ENCODE results near the gene SCN2A. TPM values are rescaled to one million over a fixed set of nuclear protein-coding genes. Genes with fewer than 3 reads are reported as not detected.

SCN2A gene
- polyA plus RNA-seq (2011; rRNA removed) (0.05 and 0.07 TPM in 2 replicates), polyA minus RNA-seq (2011; rRNA and poly(A)+ RNA removed) (0.05 and 0.10 TPM in 2 replicates)

DNA sequence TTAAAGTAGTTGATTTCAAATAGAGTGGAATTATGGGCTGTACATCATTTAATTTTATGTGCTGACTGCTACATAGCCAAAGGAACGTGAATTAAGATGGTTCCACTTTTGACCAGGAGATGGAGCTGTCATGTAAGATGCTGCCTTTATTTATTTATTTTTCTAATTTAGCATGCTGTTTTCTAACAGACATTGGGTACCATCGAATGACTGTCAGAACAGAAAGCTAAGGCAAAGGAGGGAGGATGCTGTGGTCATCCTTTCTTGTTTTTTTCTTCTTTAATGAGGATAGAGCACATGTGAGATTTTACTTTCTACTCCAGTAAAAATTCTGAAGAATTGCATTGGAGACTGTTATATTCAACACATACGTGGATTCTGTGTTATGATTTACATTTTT, at the start of gene SCN2A:
TSS of gene SCN2A (plus strand) at position 185 of the 400 bp plus-strand sequence. CDS start 56,410 bp downstream, outside the sequence.
- ChIA-PET POLR2A (interaction anchor here (0.6 kb wide), 1 partner anchor 772 kb away, joined by 3 read pairs; no protein-coding TSS in a partner anchor), CTCF (interaction anchor here (0.7 to 1.5 kb wide), 4 partner anchors 9 to 222 kb away, joined by 3 to 5 read pairs (median 3); no protein-coding TSS in a partner anchor)
- Histone ChIP-seq H3K4me3 (ENCODE audit: low read depth, low read length) (no peak within 1 kb of the TSS), H3K27me3 (ENCODE audit: control insufficient read depth, insufficient read depth, low read length) (no peaks in the 10 kb centered on the region), H3K36me3 (ENCODE audit: control insufficient read depth, insufficient read depth, low read length) (no peaks in the 10 kb centered on the region)
- DNase-seq (ENCODE audit: low read depth) = peak; percentile 3
- TF ChIP-seq, protein P1, sequence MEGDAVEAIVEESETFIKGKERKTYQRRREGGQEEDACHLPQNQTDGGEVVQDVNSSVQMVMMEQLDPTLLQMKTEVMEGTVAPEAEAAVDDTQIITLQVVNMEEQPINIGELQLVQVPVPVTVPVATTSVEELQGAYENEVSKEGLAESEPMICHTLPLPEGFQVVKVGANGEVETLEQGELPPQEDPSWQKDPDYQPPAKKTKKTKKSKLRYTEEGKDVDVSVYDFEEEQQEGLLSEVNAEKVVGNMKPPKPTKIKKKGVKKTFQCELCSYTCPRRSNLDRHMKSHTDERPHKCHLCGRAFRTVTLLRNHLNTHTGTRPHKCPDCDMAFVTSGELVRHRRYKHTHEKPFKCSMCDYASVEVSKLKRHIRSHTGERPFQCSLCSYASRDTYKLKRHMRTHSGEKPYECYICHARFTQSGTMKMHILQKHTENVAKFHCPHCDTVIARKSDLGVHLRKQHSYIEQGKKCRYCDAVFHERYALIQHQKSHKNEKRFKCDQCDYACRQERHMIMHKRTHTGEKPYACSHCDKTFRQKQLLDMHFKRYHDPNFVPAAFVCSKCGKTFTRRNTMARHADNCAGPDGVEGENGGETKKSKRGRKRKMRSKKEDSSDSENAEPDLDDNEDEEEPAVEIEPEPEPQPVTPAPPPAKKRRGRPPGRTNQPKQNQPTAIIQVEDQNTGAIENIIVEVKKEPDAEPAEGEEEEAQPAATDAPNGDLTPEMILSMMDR (IDR thresholded peaks at IDR 0.05; ENCODE audit: insufficient read depth, low read depth, low read length) = peak; percentile 57

- no peak for DNase-seq (ENCODE audit: low read depth)
- ChIA-PET CTCF (interaction anchor here (1.0 to 1.3 kb wide), 2 partner anchors 9 to 19 kb away, joined by 3 to 4 read pairs; no protein-coding TSS in a partner anchor), POLR2A (no interaction called here)
- no peak overlapping the region for H3K4me3 ChIP-seq (ENCODE audit: low read depth, low read length)
- TF ChIP-seq, protein P1 (IDR thresholded peaks at IDR 0.05; ENCODE audit: insufficient read depth, low read depth, low read length) = no peak
- H3K27me3 ChIP-seq (ENCODE audit: control insufficient read depth, insufficient read depth, low read length) = no peaks in the 10 kb centered on the region
- no peaks in the 10 kb centered on the region for H3K36me3 ChIP-seq (ENCODE audit: control insufficient read depth, insufficient read depth, low read length)
These were observed 48.0 kb upstream of the SCN2A start for GRCh38 chr2:165191096-165191728.

DNA sequence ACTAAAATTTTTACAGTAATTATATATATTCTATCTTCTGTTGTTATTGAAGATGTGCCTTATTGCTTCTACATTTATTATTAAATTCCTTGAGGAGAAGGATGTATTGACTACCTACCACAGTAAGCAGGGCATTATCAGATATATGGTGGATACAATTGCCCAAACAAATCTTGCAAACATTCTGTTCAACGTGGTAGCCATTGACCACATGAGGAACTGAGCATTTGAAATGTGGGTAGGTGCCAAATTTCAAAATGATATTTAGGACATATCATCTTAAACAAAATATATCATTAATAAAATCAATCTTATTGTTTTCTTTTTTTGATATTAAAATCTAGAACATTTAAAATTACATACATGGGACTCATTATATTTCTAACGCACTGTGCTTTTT, 46.5 kb upstream of the SCN2A start:
- CTCF ChIA-PET = interaction anchor here (1.8 kb wide), 1 partner anchor 12 kb away, joined by 4 read pairs; the partner anchor contains the start of gene SCN3A
- no peak for DNase-seq (ENCODE audit: low read depth)

DNA sequence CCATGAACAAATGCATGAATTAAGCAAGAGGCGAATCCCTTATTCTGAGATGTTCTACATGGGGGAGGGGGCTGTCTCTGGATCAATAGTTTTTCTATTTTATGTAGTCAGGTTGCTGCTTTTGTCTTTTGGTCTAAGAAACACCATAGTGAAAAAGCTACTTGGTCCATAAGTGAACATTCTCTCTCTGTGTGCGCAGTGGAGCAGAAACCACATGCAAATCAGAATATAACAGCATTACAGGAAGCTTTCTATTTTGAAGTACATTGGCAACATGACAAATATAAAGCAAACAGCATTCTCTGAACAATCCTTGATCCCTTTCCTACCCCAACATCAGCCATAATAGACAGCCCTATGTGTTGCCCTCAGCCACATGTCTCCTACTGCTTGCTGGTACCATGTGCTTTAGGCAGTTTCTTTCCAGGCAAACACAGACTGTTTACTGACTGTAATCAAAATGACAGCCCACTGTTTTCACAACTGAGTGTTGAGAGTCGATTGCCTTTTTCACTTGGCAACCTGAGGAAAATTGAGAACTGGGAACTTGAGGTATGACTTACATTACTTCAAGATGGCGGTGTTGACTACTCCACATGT, 45.9 kb upstream of the SCN2A start:
- POLR2A ChIA-PET = no interaction called here
- TF ChIP-seq, protein P1 (IDR thresholded peaks at IDR 0.05; ENCODE audit: insufficient read depth, low read depth, low read length) = no peak
- Histone ChIP-seq H3K4me3 (ENCODE audit: low read depth, low read length) (no peak overlapping the region), H3K27me3 (ENCODE audit: control insufficient read depth, insufficient read depth, low read length) (no peaks in the 10 kb centered on the region), H3K36me3 (ENCODE audit: control insufficient read depth, insufficient read depth, low read length) (no peaks in the 10 kb centered on the region)
- no peak for DNase-seq (ENCODE audit: low read depth)
- CTCF ChIA-PET = interaction anchor here (1.8 kb wide), 1 partner anchor 11 kb away, joined by 4 read pairs; the partner anchor contains the start of gene SCN3A

More for the DNA sequence above, 46.5 kb upstream of the SCN2A start:
- Histone ChIP-seq H3K36me3 (ENCODE audit: control insufficient read depth, insufficient read depth, low read length) (no peaks in the 10 kb centered on the region), H3K27me3 (ENCODE audit: control insufficient read depth, insufficient read depth, low read length) (no peaks in the 10 kb centered on the region), H3K4me3 (ENCODE audit: low read depth, low read length) (no peak overlapping the region)
- POLR2A ChIA-PET = no interaction called here
- TF ChIP-seq, protein P1 (IDR thresholded peaks at IDR 0.05; ENCODE audit: insufficient read depth, low read depth, low read length) = no peak

GRCh38 chr2:165196411-165196810, 42.8 kb upstream of the SCN2A start:
- no peak for DNase-seq (ENCODE audit: low read depth)
- Histone ChIP-seq H3K4me3 (ENCODE audit: low read depth, low read length) (no peak overlapping the region), H3K36me3 (ENCODE audit: control insufficient read depth, insufficient read depth, low read length) (no peaks in the 10 kb centered on the region), H3K27me3 (ENCODE audit: control insufficient read depth, insufficient read depth, low read length) (no peaks in the 10 kb centered on the region)
- ChIA-PET CTCF (interaction anchor here (1.0 kb wide), 1 partner anchor 181 kb away, joined by 5 read pairs; no protein-coding TSS in a partner anchor), POLR2A (no interaction called here)
- TF ChIP-seq, protein P1 (IDR thresholded peaks at IDR 0.05; ENCODE audit: insufficient read depth, low read depth, low read length) = no peak

Measured in BJ (cell line).